Hepatocyte (in vitro differentiated cells): ENCODE measurements around the gene GLT6D1. TPM values are rescaled to one million over a fixed set of nuclear protein-coding genes. Genes with fewer than 3 reads are reported as not detected.

Experiments
- DNase-seq: peaks from one replicate; pipeline ENCODE4 v3.0.0-alpha.2; 2016; ENCODE audit warnings: low spot score
- H2AFZ ChIP-seq: fragments of 200-600 bp; sonication (generic); 2 replicates; pipeline ENCODE4 v1.6.0; 2016; ENCODE audit warnings: antibody characterized with exemption, mild to moderate bottlenecking
- H3K27ac ChIP-seq: fragments of 200-600 bp; sonication (generic); 2 replicates; pipeline ENCODE4 v1.5.1; 2016; ENCODE audit warnings: mild to moderate bottlenecking
- H3K27me3 ChIP-seq: fragments of 200-600 bp; sonication (generic); 2 replicates; pipeline ENCODE4 v1.6.1; 2016
- H3K36me3 ChIP-seq: fragments of 200-600 bp; sonication (generic); replicated peaks from 2 replicates; pipeline ENCODE4 v1.5.1; 2016; ENCODE audit warnings: low read depth; ENCODE audit not compliant: insufficient read depth
- H3K4me1 ChIP-seq: fragments of 200-600 bp; sonication (generic); 2 replicates; pipeline ENCODE4 v1.5.1; 2016; ENCODE audit warnings: mild to moderate bottlenecking, moderate library complexity; ENCODE audit not compliant: insufficient read depth
- H3K4me2 ChIP-seq: fragments of 200-600 bp; sonication (generic); 2 replicates; pipeline ENCODE4 v1.6.0; 2016
- H3K4me3 ChIP-seq: fragments of 200-600 bp; sonication (generic); 2 replicates; pipeline ENCODE4 v1.5.1; 2016; ENCODE audit warnings: mild to moderate bottlenecking
- H3K79me2 ChIP-seq: fragments of 200-600 bp; sonication (generic); 2 replicates; pipeline ENCODE4 v1.6.0; 2017; ENCODE audit warnings: mild to moderate bottlenecking
- H3K9me2 ChIP-seq: fragments of 200-600 bp; sonication (generic); replicated peaks from 2 replicates; pipeline ENCODE4 v1.6.0; 2017; ENCODE audit warnings: mild to moderate bottlenecking; ENCODE audit not compliant: insufficient read depth
- H3K9me3 ChIP-seq: fragments of 200-600 bp; sonication (generic); 2 replicates; pipeline ENCODE4 v1.5.1; 2016; ENCODE audit warnings: low read depth, mild to moderate bottlenecking
- H4K20me1 ChIP-seq: fragments of 200-600 bp; sonication (generic); 2 replicates; pipeline ENCODE4 v1.6.0; 2016; ENCODE audit warnings: mild to moderate bottlenecking; ENCODE audit not compliant: insufficient read depth, poor library complexity, severe bottlenecking
- EZH2 ChIP-seq: fragments of 200-600 bp; sonication (generic); IDR thresholded peaks from 2 replicates; pipeline ENCODE4 v1.6.1; 2016; ENCODE audit warnings: antibody characterized with exemption, mild to moderate bottlenecking, borderline replicate concordance
- EZH2phosphoT487 ChIP-seq: fragments of 200-600 bp; sonication (generic); IDR thresholded peaks from one replicate; pipeline ENCODE4 v1.6.1; 2018; ENCODE audit warnings: antibody characterized with exemption, mild to moderate bottlenecking, low read depth, moderate library complexity; ENCODE audit not compliant: unreplicated experiment, severe bottlenecking
- WGBS: methylation state at CpG from one replicate; pipeline ENCODE4 v1.1.6; 2016; ENCODE audit warnings: low lambda C conversion rate; ENCODE audit errors: missing lambda C conversion rate; 5-methylcytosine and 5-hydroxymethylcytosine counted together
- polyA plus RNA-seq: library from polyadenylated mRNA; unstranded; fragments of >200 nt; fragmentation: Nextera tagmentation; extraction: Ambion mirVana; gene quantifications from 2 replicates; pipeline ENCODE4 v1.2.1, GENCODE V29; 2016
- total RNA-seq: library from RNA; depleted of rRNA; stranded (reverse); fragments of >200 nt; gene quantifications from 2 replicates; pipeline ENCODE4 v1.2.3, GENCODE V29; 2014
- TF ChIP-seq, protein P1 (sequence below): fragments of 200-600 bp; sonication (generic); IDR thresholded peaks from 2 replicates; pipeline ENCODE4 v1.5.1; 2016; ENCODE audit warnings: antibody characterized with exemption, mild to moderate bottlenecking; ENCODE audit not compliant: poor library complexity

The GLT6D1 gene
- total and polyA plus RNA-seq, 2 experiments from 2014 or later: 0.20 TPM; not detected in 1

DNA sequence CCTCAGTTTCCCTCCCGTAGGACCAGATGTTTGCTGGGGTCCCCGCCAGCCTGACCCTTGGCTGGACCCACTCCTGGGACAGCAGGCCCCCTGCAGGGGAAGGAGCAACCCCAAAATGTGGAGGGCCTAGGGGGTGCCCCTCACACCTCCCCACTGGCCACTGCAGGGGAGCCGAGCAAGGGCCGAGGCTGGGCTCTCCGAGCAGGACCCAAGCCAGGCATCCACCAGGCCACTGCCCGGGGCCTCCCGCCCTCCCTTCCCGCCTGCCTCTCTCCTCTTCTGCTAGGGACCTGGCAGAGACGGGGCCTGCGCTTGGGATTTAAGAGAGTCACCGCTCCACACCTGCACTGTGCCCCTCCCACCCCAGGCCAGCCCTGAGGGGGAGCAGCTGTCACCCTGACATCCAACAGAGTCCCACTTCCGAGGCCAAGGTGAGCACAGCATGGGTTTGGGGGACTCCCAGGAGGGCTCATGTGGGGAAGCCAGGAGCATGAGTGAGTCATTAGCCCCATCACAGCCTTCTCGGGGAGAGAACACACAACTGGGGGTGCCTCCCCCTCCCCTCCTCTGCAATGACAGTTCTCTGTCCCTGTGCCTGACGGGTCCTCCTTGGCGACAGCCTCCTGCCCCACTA lies 44.2 kb upstream of the GLT6D1 start:
- no peaks in the 10 kb centered on the region for H4K20me1 ChIP-seq
- no peak overlapping the region for H3K4me3 ChIP-seq
- no peaks in the 10 kb centered on the region for H3K79me2 ChIP-seq
- H3K9me3 ChIP-seq: no peaks in the 10 kb centered on the region
- no peak overlapping the region for H3K4me2 ChIP-seq
- H3K36me3 ChIP-seq: no peaks in the 10 kb centered on the region
- TF ChIP-seq EZH2: no peak
- TF ChIP-seq EZH2phosphoT487: no peak
- TF ChIP-seq, protein P1, sequence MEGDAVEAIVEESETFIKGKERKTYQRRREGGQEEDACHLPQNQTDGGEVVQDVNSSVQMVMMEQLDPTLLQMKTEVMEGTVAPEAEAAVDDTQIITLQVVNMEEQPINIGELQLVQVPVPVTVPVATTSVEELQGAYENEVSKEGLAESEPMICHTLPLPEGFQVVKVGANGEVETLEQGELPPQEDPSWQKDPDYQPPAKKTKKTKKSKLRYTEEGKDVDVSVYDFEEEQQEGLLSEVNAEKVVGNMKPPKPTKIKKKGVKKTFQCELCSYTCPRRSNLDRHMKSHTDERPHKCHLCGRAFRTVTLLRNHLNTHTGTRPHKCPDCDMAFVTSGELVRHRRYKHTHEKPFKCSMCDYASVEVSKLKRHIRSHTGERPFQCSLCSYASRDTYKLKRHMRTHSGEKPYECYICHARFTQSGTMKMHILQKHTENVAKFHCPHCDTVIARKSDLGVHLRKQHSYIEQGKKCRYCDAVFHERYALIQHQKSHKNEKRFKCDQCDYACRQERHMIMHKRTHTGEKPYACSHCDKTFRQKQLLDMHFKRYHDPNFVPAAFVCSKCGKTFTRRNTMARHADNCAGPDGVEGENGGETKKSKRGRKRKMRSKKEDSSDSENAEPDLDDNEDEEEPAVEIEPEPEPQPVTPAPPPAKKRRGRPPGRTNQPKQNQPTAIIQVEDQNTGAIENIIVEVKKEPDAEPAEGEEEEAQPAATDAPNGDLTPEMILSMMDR: no peak
- no peaks in the 10 kb centered on the region for H3K27me3 ChIP-seq
- DNase-seq: no peak
- H3K4me1 ChIP-seq: no peaks in the 10 kb centered on the region
- H3K9me2 ChIP-seq: no peaks in the 10 kb centered on the region
- 80% methylated on average over 14 of the region's 15 CpGs for WGBS
- H3K27ac ChIP-seq: no peak overlapping the region
- no peak overlapping the region for H2AFZ ChIP-seq

DNA sequence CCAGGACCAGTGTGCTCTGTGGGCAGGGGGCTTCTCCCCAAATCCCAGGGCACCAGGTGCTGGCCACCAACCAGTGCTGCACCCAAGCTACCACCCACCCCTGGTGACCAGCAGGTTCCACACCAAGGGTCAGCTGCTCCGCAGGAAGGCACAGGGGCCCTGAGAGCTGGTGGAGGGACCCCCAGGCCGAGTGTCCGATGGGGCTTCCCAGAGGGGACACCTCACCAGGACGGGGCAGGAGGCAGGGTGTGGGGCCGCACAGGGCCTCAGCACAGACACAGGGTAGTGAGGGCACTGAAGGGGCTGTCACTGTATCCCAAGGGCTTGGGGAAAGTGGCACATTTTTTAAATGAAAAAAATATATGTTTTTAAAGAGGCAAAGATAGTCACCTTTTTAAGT lies 41.8 kb upstream of the GLT6D1 start:
- Histone ChIP-seq H3K27ac (no peak overlapping the region), H3K36me3 (no peaks in the 10 kb centered on the region), H3K9me3 (no peaks in the 10 kb centered on the region), H3K27me3 (no peaks in the 10 kb centered on the region), H4K20me1 (no peaks in the 10 kb centered on the region), H3K4me1 (no peaks in the 10 kb centered on the region), H2AFZ (no peak overlapping the region), H3K79me2 (no peaks in the 10 kb centered on the region), H3K4me2 (no peak overlapping the region), H3K9me2 (no peaks in the 10 kb centered on the region), H3K4me3 (no peak overlapping the region)
- no peak for TF ChIP-seq EZH2
- TF ChIP-seq EZH2phosphoT487: no peak
- TF ChIP-seq, protein P1: no peak
- no peak for DNase-seq
- WGBS: 98% methylated on average over 5 of the region's 5 CpGs

DNA sequence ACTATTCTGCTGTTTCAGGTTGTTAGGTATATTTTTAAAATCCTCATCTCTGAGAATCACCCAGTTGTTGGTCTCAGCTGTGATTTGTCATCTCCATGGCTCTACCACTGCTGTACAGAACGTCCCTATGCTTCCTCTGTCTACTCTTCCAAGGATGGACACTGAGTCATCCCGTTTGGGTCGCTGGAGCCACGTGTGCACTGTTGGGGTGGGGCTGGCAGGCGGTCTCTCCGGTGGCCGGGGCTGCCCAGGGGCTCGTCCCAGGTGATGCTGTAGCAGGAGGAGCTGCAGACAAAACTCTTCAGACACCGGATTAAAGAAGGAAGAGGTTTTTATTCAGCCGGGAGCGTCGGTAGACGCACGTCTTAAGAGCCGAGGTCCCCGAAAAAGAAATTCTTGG lies 40.7 kb upstream of the GLT6D1 start:
- Histone ChIP-seq H4K20me1 (no peaks in the 10 kb centered on the region), H3K36me3 (no peaks in the 10 kb centered on the region), H3K4me1 (no peaks in the 10 kb centered on the region), H3K9me3 (no peaks in the 10 kb centered on the region), H3K27ac (no peak overlapping the region), H3K9me2 (no peaks in the 10 kb centered on the region), H3K79me2 (no peaks in the 10 kb centered on the region), H3K4me2 (no peak overlapping the region), H3K27me3 (no peaks in the 10 kb centered on the region), H2AFZ (no peak overlapping the region), H3K4me3 (no peak overlapping the region)
- WGBS: 80% methylated on average over 16 of the region's 16 CpGs
- TF ChIP-seq EZH2phosphoT487 (no peak), EZH2 (no peak)
- TF ChIP-seq, protein P1: no peak
- DNase-seq: no peak
